HG02610 (cell line): ENCODE data around the gene DGKQ.
"Not testable (repeated sequence)": the region's sequence is repeated elsewhere in the genome, so short reads cannot be mapped to it uniquely, and the experiment has no call there.

Experiments used
- ATAC-seq: cut with Tn5 transposase; IDR thresholded peaks from one replicate; pipeline ENCODE4 v1.9.1; 2021; ENCODE audit warnings: mild to moderate bottlenecking, moderate library complexity; ENCODE audit not compliant: unreplicated experiment

The DGKQ gene

GRCh38 chr4:982814-983213 lies 9.4 kb upstream of the DGKQ start:
- no peak for ATAC-seq

GRCh38 chr4:982291-982690 lies 8.9 kb upstream of the DGKQ start:
- ATAC-seq, result no peak

- ATAC-seq, result no peak
Measured at GRCh38 chr4:978957-979701, 5.8 kb upstream of the DGKQ start.

GRCh38 chr4:976016-976415 lies 2.6 kb upstream of the DGKQ start:
- ATAC-seq, result not testable (repeated sequence)

- no peak for ATAC-seq
Measured at GRCh38 chr4:974668-975067, 1.3 kb upstream of the DGKQ start.

GRCh38 chr4:972651-973424 lies 531 bp downstream of the DGKQ start:
- peak; percentile 28 for ATAC-seq

GRCh38 chr4:971666-972500 lies 1.5 kb downstream of the DGKQ start:
- ATAC-seq, result no peak

GRCh38 chr4:970854-971520 lies 2.4 kb downstream of the DGKQ start:
- ATAC-seq, result no peak

- no peak for ATAC-seq
Measured at GRCh38 chr4:970046-970745, 3.2 kb downstream of the DGKQ start.

- no peak for ATAC-seq
Measured at GRCh38 chr4:968621-969394, 4.6 kb downstream of the DGKQ start.

GRCh38 chr4:968221-968620 lies 5.1 kb downstream of the DGKQ start:
- ATAC-seq, result no peak

GRCh38 chr4:967113-968104 lies 6.0 kb downstream of the DGKQ start:
- ATAC-seq, result no peak

GRCh38 chr4:966266-967112 lies 6.9 kb downstream of the DGKQ start:
- no peak for ATAC-seq

GRCh38 chr4:965766-966134 lies 7.6 kb downstream of the DGKQ start:
- ATAC-seq, result no peak

GRCh38 chr4:965048-965765 lies 8.2 kb downstream of the DGKQ start:
- no peak for ATAC-seq

GRCh38 chr4:964346-965025 lies 8.9 kb downstream of the DGKQ start:
- no peak for ATAC-seq
